Measurements from ENCODE around the gene SKIDA1. TPM values are rescaled to one million over a fixed set of nuclear protein-coding genes. Genes with fewer than 3 reads are reported as not detected.

The SKIDA1 gene
- total RNA-seq, 1 experiment from 2014 or later, result 9.4 TPM

DNA sequence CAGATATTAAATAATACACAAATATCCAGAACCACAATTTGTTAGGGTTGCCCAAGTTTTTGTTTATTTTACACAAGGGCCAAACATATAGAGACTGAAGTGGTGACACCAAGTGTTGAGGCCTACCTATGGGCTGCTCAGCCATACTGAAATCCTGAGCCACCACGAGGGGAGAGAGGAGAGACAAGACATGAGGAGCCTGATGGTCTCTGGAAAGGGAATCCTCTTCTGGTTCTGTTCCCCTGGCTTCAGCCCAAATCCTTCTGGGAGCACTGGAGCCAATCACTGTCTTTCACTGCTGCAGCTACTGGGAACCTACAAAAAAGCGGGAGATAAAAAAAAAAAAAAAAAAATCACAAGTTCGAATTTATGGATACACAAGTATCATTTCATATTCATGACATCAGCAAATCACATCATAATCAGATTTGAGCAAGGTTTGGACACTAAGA, 1.9 kb downstream of the SKIDA1 start:
- ChIA-PET POLR2A (interaction anchor here (0.6 to 5.1 kb wide), 3 partner anchors 15 to 1181 kb away, joined by 4 to 155 read pairs (median 4); no protein-coding TSS in a partner anchor), CTCF (interaction anchor here (1.0 to 3.2 kb wide), 2 partner anchors 9 to 28 kb away, joined by 3 to 35 read pairs; no protein-coding TSS in a partner anchor)
- peak overlapping the region; percentile 83 for H3K4me3 Mint-ChIP-seq
- peaks cover 59% of the 10 kb centered on the region for H3K4me1 Mint-ChIP-seq
- no peaks in the 10 kb centered on the region for H3K9me3 Mint-ChIP-seq
- DNase-seq (ENCODE audit: low spot score), result no peak
- peaks cover 15% of the 10 kb centered on the region for H3K27me3 Mint-ChIP-seq (ENCODE audit: low read depth)
- peak overlapping the region; percentile 99 for H3K27ac Mint-ChIP-seq
- no peak for TF ChIP-seq GABPB1 (CRISPR knock-in tag; IDR thresholded peaks at IDR 0.05)
- TF ChIP-seq OVOL2 (CRISPR knock-in tag; IDR thresholded peaks at IDR 0.05; ENCODE audit: borderline replicate concordance), result no peak
- no peak for TF ChIP-seq RORB (CRISPR knock-in tag; IDR thresholded peaks at IDR 0.05)
- TF ChIP-seq, protein P1, sequence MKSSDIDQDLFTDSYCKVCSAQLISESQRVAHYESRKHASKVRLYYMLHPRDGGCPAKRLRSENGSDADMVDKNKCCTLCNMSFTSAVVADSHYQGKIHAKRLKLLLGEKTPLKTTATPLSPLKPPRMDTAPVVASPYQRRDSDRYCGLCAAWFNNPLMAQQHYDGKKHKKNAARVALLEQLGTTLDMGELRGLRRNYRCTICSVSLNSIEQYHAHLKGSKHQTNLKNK (CRISPR knock-in tag; IDR thresholded peaks at IDR 0.05), result no peak
- TF ChIP-seq, protein P2, sequence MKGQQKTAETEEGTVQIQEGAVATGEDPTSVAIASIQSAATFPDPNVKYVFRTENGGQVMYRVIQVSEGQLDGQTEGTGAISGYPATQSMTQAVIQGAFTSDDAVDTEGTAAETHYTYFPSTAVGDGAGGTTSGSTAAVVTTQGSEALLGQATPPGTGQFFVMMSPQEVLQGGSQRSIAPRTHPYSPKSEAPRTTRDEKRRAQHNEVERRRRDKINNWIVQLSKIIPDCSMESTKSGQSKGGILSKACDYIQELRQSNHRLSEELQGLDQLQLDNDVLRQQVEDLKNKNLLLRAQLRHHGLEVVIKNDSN (CRISPR knock-in tag; IDR thresholded peaks at IDR 0.05), result no peak
- no peak for TF ChIP-seq ETV6 (CRISPR knock-in tag; IDR thresholded peaks at IDR 0.05)
- TF ChIP-seq, protein P3, sequence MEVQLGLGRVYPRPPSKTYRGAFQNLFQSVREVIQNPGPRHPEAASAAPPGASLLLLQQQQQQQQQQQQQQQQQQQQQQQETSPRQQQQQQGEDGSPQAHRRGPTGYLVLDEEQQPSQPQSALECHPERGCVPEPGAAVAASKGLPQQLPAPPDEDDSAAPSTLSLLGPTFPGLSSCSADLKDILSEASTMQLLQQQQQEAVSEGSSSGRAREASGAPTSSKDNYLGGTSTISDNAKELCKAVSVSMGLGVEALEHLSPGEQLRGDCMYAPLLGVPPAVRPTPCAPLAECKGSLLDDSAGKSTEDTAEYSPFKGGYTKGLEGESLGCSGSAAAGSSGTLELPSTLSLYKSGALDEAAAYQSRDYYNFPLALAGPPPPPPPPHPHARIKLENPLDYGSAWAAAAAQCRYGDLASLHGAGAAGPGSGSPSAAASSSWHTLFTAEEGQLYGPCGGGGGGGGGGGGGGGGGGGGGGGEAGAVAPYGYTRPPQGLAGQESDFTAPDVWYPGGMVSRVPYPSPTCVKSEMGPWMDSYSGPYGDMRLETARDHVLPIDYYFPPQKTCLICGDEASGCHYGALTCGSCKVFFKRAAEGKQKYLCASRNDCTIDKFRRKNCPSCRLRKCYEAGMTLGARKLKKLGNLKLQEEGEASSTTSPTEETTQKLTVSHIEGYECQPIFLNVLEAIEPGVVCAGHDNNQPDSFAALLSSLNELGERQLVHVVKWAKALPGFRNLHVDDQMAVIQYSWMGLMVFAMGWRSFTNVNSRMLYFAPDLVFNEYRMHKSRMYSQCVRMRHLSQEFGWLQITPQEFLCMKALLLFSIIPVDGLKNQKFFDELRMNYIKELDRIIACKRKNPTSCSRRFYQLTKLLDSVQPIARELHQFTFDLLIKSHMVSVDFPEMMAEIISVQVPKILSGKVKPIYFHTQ (CRISPR knock-in tag; IDR thresholded peaks at IDR 0.05), result no peak
- no peak for TF ChIP-seq ELF4 (CRISPR knock-in tag; IDR thresholded peaks at IDR 0.05; ENCODE audit: low read depth)
- no peak for TF ChIP-seq ZNF138 (CRISPR knock-in tag; conservative IDR thresholded peaks at IDR 0.05)
- TF ChIP-seq ZNF219 (CRISPR knock-in tag; IDR thresholded peaks at IDR 0.05; ENCODE audit: borderline replicate concordance), result no peak
- TF ChIP-seq CREB1 (CRISPR knock-in tag; IDR thresholded peaks at IDR 0.05), result no peak
- TF ChIP-seq, protein P4, sequence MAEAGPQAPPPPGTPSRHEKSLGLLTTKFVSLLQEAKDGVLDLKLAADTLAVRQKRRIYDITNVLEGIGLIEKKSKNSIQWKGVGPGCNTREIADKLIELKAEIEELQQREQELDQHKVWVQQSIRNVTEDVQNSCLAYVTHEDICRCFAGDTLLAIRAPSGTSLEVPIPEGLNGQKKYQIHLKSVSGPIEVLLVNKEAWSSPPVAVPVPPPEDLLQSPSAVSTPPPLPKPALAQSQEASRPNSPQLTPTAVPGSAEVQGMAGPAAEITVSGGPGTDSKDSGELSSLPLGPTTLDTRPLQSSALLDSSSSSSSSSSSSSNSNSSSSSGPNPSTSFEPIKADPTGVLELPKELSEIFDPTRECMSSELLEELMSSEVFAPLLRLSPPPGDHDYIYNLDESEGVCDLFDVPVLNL (CRISPR knock-in tag; IDR thresholded peaks at IDR 0.05; ENCODE audit: borderline replicate concordance, low read depth), result no peak
- TF ChIP-seq, protein P5, sequence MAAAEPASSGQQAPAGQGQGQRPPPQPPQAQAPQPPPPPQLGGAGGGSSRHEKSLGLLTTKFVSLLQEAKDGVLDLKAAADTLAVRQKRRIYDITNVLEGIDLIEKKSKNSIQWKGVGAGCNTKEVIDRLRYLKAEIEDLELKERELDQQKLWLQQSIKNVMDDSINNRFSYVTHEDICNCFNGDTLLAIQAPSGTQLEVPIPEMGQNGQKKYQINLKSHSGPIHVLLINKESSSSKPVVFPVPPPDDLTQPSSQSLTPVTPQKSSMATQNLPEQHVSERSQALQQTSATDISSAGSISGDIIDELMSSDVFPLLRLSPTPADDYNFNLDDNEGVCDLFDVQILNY (CRISPR knock-in tag; IDR thresholded peaks at IDR 0.05), result no peak
- TF ChIP-seq, protein P6, sequence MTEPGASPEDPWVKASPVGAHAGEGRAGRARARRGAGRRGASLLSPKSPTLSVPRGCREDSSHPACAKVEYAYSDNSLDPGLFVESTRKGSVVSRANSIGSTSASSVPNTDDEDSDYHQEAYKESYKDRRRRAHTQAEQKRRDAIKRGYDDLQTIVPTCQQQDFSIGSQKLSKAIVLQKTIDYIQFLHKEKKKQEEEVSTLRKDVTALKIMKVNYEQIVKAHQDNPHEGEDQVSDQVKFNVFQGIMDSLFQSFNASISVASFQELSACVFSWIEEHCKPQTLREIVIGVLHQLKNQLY (CRISPR knock-in tag; IDR thresholded peaks at IDR 0.05), result no peak
- ATAC-seq, result no peak
- H3K36me3 Mint-ChIP-seq, result no peaks in the 10 kb centered on the region

DNA sequence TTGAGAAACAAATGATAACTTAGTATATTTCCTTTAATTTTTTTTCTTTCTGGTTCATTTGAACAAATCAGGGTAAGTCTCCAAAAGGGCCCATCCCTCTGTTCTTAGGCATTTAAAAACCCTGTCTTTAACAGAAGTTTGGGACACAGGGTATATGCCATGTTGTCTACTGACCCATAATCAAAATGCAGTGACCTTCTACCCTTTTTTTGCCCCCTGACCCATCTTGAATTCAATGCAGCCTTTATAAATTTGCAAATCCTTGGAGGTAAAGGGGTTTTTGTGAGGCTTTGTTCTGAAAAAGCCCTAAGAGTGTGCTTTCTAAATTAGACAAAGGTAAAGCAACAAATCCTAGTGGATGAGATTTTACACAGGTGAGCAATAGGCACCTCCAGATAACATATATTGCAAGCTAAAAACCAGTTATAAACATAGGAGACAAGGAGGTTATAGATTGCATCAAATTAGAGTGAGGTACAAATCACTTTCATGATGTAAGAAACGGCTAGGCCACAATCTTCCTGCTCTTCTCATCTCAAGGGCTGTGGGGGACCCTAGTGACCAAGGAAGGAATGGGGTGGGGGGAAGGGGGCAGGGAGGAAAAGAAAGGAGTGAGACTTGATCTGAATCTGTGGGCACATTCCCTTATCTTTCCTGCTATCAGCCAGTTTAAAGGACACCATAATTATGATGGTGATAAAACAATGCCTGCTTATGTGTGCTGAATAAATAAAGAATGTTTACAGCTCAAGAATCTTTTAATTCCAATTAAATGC, 2.7 kb downstream of the SKIDA1 start:
- Mint-ChIP-seq H3K9me3 (no peaks in the 10 kb centered on the region), H3K27ac (peak overlapping the region; percentile 99), H3K27me3 (ENCODE audit: low read depth) (peaks cover 15% of the 10 kb centered on the region), H3K36me3 (no peaks in the 10 kb centered on the region), H3K4me3 (peak overlapping the region; percentile 83), H3K4me1 (peaks cover 60% of the 10 kb centered on the region)
- ChIA-PET CTCF (interaction anchor here (1.0 to 3.2 kb wide), 2 partner anchors 8 to 27 kb away, joined by 3 to 35 read pairs; no protein-coding TSS in a partner anchor), POLR2A (interaction anchor here (0.6 to 5.1 kb wide), 2 partner anchors 15 to 1182 kb away, joined by 4 to 155 read pairs; no protein-coding TSS in a partner anchor)
- DNase-seq (ENCODE audit: low spot score) (no peak), ATAC-seq (no peak)
- TF ChIP-seq, protein P7, sequence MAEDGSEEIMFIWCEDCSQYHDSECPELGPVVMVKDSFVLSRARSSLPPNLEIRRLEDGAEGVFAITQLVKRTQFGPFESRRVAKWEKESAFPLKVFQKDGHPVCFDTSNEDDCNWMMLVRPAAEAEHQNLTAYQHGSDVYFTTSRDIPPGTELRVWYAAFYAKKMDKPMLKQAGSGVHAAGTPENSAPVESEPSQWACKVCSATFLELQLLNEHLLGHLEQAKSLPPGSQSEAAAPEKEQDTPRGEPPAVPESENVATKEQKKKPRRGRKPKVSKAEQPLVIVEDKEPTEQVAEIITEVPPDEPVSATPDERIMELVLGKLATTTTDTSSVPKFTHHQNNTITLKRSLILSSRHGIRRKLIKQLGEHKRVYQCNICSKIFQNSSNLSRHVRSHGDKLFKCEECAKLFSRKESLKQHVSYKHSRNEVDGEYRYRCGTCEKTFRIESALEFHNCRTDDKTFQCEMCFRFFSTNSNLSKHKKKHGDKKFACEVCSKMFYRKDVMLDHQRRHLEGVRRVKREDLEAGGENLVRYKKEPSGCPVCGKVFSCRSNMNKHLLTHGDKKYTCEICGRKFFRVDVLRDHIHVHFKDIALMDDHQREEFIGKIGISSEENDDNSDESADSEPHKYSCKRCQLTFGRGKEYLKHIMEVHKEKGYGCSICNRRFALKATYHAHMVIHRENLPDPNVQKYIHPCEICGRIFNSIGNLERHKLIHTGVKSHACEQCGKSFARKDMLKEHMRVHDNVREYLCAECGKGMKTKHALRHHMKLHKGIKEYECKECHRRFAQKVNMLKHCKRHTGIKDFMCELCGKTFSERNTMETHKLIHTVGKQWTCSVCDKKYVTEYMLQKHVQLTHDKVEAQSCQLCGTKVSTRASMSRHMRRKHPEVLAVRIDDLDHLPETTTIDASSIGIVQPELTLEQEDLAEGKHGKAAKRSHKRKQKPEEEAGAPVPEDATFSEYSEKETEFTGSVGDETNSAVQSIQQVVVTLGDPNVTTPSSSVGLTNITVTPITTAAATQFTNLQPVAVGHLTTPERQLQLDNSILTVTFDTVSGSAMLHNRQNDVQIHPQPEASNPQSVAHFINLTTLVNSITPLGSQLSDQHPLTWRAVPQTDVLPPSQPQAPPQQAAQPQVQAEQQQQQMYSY (CRISPR knock-in tag; IDR thresholded peaks at IDR 0.05), result no peak
- TF ChIP-seq MYBL2 (CRISPR knock-in tag; IDR thresholded peaks at IDR 0.05), result no peak
- TF ChIP-seq, protein P8, sequence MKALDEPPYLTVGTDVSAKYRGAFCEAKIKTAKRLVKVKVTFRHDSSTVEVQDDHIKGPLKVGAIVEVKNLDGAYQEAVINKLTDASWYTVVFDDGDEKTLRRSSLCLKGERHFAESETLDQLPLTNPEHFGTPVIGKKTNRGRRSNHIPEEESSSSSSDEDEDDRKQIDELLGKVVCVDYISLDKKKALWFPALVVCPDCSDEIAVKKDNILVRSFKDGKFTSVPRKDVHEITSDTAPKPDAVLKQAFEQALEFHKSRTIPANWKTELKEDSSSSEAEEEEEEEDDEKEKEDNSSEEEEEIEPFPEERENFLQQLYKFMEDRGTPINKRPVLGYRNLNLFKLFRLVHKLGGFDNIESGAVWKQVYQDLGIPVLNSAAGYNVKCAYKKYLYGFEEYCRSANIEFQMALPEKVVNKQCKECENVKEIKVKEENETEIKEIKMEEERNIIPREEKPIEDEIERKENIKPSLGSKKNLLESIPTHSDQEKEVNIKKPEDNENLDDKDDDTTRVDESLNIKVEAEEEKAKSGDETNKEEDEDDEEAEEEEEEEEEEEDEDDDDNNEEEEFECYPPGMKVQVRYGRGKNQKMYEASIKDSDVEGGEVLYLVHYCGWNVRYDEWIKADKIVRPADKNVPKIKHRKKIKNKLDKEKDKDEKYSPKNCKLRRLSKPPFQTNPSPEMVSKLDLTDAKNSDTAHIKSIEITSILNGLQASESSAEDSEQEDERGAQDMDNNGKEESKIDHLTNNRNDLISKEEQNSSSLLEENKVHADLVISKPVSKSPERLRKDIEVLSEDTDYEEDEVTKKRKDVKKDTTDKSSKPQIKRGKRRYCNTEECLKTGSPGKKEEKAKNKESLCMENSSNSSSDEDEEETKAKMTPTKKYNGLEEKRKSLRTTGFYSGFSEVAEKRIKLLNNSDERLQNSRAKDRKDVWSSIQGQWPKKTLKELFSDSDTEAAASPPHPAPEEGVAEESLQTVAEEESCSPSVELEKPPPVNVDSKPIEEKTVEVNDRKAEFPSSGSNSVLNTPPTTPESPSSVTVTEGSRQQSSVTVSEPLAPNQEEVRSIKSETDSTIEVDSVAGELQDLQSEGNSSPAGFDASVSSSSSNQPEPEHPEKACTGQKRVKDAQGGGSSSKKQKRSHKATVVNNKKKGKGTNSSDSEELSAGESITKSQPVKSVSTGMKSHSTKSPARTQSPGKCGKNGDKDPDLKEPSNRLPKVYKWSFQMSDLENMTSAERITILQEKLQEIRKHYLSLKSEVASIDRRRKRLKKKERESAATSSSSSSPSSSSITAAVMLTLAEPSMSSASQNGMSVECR (CRISPR knock-in tag; IDR thresholded peaks at IDR 0.05; ENCODE audit: borderline replicate concordance), result no peak
- TF ChIP-seq SMAD3 (CRISPR knock-in tag; IDR thresholded peaks at IDR 0.05; ENCODE audit: borderline replicate concordance), result no peak
